ENCODE data around the gene PPP2R5D. TPM values are rescaled to one million over a fixed set of nuclear protein-coding genes. Genes with fewer than 3 reads are reported as not detected.

Gene PPP2R5D
- total and polyA plus RNA-seq, 9 of the 15 experiments (the other 6 are each of a cell fraction or from before 2014, with no cell fraction given), result 1.3 to 96.1 (median 38.4) TPM

DNA sequence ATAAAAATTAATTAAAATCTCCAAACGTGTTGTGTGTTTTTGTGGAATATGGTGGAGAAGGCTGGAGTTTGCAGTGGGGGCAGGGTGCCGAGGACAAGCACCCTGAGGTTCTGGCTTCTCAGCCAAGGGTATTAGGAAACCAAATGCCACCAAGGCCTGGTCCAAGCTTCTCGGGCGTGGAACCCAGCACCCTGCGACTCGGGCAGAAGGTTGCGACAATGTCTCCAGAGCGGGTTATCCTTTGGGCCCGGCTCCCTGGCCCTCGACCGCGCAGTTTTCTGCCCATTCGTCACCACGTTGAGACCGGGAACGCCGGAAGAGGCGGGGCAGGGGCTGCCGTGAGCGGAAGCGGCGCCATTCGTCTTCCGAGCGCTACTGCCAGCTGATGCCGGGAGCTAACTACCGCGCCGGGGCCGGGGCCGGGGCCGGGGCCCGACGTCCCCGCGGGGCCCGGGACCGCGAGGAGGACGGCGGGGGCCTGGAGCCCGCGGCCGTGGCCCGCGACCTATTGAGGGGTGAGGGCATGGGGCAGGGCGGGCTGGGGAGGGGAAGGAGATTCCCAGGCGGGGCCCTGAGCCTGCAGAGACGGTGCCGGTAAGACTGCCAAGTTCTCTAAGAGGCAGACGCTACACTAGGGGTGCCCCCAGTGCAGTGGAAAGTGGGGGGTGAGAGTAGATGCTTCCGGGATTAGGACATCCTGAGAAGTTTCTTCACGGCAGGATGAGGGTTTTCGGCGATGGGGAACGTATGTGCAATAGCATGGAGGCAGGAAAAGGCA lies 37.1 kb downstream of the PPP2R5D start, which contains the start of gene RRP36:
TSS of gene RRP36 (plus strand) at position 354 of the 778 bp plus-strand sequence. CDS start at position 386, 32 bp downstream.
- in situ Hi-C loops (cut with MboI) (no loop called here), intact Hi-C loops (cut with micrococcal nuclease) (no loop called here)
- DNase-seq (ENCODE audit: extremely low read depth in 1 of 4, low spot score in 3 of 4), result peak; percentile 85 to 92 (median 90)
- H3K27me3 ChIP-seq (ENCODE audit: control insufficient read depth in 2 of 2, insufficient read depth in 2 of 2, low read length in 2 of 2), result no peaks in the 10 kb centered on the region
- H3K27ac ChIP-seq (ENCODE audit: extremely low read depth, low read depth, low read length), result peak within 1 kb of the TSS; percentile 83
- FAIRE-seq, result peak; percentile 80
- H3K4me2 ChIP-seq (ENCODE audit: insufficient read depth, low read length), result peak within 1 kb of the TSS; percentile 100
- peaks cover 34 to 35% of the 10 kb centered on the region in 2 experiments for H3K4me1 ChIP-seq (replicated peaks in 1 of 2; ENCODE audit: control insufficient read depth in 2 of 2, insufficient read depth in 2 of 2, low read length in 2 of 2)
- CTCF ChIA-PET (ENCODE audit: low intra/inter-chr PET ratio), result no interaction called here
- POLR2A ChIA-PET, result interaction anchor here (0.6 to 2.6 kb wide), 17 partner anchors 8 to 496 kb away, joined by 3 to 17 read pairs (median 4); partner anchors contain the start of genes CUL7 and PEX6
- no peaks in the 10 kb centered on the region for H3K9me3 ChIP-seq (replicated peaks; ENCODE audit: control insufficient read depth, insufficient read depth, low read depth, low read length)
- peak within 1 kb of the TSS; percentile 72 for H3K4me3 ChIP-seq
- no peaks in the 10 kb centered on the region for H3K9me1 ChIP-seq (ENCODE audit: control insufficient read depth, insufficient read depth, low read length)
- peak within 1 kb of the TSS; percentile 94 for H2AFZ ChIP-seq (ENCODE audit: low read depth, low read length)
- peaks cover 53% of the 10 kb centered on the region for H3K79me2 ChIP-seq (ENCODE audit: control insufficient read depth, insufficient read depth, low read length)
- WGBS (ENCODE audit: insufficient coverage, low coverage, missing lambda C conversion rate), result 1% methylated on average over 36 of the region's 56 CpGs
- peak within 1 kb of the TSS; percentile 82 to 94 for H3K9ac ChIP-seq (ENCODE audit: insufficient read depth in 1 of 2, low read depth in 2 of 2, low read length in 2 of 2)
- ATAC-seq, result peak; percentile 93
- no peaks in the 10 kb centered on the region for H4K20me1 ChIP-seq (replicated peaks; ENCODE audit: control insufficient read depth, insufficient read depth, low read length)
- TSS peak; percentile 99 for BruUV-seq (replicated peaks)
- H3K36me3 ChIP-seq (ENCODE audit: control insufficient read depth, insufficient read depth, low read length), result peaks cover 80% of the 10 kb centered on the region
- TF ChIP-seq CC2D1A (IDR thresholded peaks at IDR 0.05), result peak; percentile 44; the same call in 1 of the 2 replicates
- TF ChIP-seq, protein P1, sequence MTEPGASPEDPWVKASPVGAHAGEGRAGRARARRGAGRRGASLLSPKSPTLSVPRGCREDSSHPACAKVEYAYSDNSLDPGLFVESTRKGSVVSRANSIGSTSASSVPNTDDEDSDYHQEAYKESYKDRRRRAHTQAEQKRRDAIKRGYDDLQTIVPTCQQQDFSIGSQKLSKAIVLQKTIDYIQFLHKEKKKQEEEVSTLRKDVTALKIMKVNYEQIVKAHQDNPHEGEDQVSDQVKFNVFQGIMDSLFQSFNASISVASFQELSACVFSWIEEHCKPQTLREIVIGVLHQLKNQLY (CRISPR knock-in tag; conservative IDR thresholded peaks at IDR 0.05), result no peak
- peak; percentile 46 for TF ChIP-seq TAF9B (IDR thresholded peaks at IDR 0.05; ENCODE audit: partially characterized antibody)
- TF ChIP-seq NFIC (IDR thresholded peaks at IDR 0.05), result no peak
- TF ChIP-seq ESRRA (IDR thresholded peaks at IDR 0.05; ENCODE audit: borderline replicate concordance, low read depth), result peak; percentile 13; the same call in 1 of the 2 replicates
- peak; percentile 46; the same call in 1 of the 2 replicates for TF ChIP-seq POLR2H (tag; IDR thresholded peaks at IDR 0.05; ENCODE audit: low read depth)
- TF ChIP-seq, protein P2, sequence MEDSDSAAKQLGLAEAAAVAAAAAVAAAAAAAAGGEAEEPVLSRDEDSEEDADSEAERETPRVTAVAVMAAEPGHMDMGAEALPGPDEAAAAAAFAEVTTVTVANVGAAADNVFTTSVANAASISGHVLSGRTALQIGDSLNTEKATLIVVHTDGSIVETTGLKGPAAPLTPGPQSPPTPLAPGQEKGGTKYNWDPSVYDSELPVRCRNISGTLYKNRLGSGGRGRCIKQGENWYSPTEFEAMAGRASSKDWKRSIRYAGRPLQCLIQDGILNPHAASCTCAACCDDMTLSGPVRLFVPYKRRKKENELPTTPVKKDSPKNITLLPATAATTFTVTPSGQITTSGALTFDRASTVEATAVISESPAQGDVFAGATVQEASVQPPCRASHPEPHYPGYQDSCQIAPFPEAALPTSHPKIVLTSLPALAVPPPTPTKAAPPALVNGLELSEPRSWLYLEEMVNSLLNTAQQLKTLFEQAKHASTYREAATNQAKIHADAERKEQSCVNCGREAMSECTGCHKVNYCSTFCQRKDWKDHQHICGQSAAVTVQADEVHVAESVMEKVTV (CRISPR knock-in tag; IDR thresholded peaks at IDR 0.05), result 0 out of 2 replicates have a peak, but pooled peaks have one; percentile 9
- TF ChIP-seq, protein P3, sequence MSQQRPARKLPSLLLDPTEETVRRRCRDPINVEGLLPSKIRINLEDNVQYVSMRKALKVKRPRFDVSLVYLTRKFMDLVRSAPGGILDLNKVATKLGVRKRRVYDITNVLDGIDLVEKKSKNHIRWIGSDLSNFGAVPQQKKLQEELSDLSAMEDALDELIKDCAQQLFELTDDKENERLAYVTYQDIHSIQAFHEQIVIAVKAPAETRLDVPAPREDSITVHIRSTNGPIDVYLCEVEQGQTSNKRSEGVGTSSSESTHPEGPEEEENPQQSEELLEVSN (IDR thresholded peaks at IDR 0.05; ENCODE audit: borderline replicate concordance in 1 of 2, extremely low read depth in 1 of 2, insufficient read depth in 1 of 2, insufficient read length in 1 of 2, low read depth in 1 of 2, low read length in 1 of 2, poor library complexity in 1 of 2, severe bottlenecking in 1 of 2), result peak; percentile 76
- TF ChIP-seq POLR2A (conservative IDR thresholded peaks at IDR 0.05), result peak; percentile 87
- peak; percentile 44 to 94; a peak in 3 of 4 replicates for TF ChIP-seq SIN3A (IDR thresholded peaks at IDR 0.05; ENCODE audit: borderline replicate concordance in 2 of 2, control insufficient read depth in 1 of 2, low read depth in 2 of 2, low read length in 2 of 2)
- no peak for TF ChIP-seq NFE2 (IDR thresholded peaks at IDR 0.05; ENCODE audit: low read depth)
- no peak for TF ChIP-seq CSDE1 (IDR thresholded peaks at IDR 0.05)
- no peak for TF ChIP-seq ARID1B (IDR thresholded peaks at IDR 0.05)
- TF ChIP-seq MAFF (IDR thresholded peaks at IDR 0.05; ENCODE audit: low read length), result no peak
- no peak for TF ChIP-seq THRAP3 (IDR thresholded peaks at IDR 0.05; ENCODE audit: borderline replicate concordance)
- no peak for TF ChIP-seq MCM2 (IDR thresholded peaks at IDR 0.05; ENCODE audit: low read depth)
- TF ChIP-seq XRCC5 (IDR thresholded peaks at IDR 0.05; ENCODE audit: low read depth, low read length), result 0 out of 2 replicates have a peak, but pooled peaks have one; percentile 26
- no peak for TF ChIP-seq ZNF79 (CRISPR knock-in tag; IDR thresholded peaks at IDR 0.05; ENCODE audit: low read depth)
- TF ChIP-seq ZNF644 (tag; IDR thresholded peaks at IDR 0.05; ENCODE audit: low read depth), result peak; percentile 26

Measured in K562 (cell line).